Measurements from ENCODE around the gene SCART1. TPM values are rescaled to one million over a fixed set of nuclear protein-coding genes. Genes with fewer than 3 reads are reported as not detected.
A peak's percentile ranks its signal among the peaks of the same experiment; 100 is the strongest.

Gene SCART1
- total RNA-seq, 6 experiments from 2014 or later, result 0.18 to 1.6 (median 0.33) TPM

DNA sequence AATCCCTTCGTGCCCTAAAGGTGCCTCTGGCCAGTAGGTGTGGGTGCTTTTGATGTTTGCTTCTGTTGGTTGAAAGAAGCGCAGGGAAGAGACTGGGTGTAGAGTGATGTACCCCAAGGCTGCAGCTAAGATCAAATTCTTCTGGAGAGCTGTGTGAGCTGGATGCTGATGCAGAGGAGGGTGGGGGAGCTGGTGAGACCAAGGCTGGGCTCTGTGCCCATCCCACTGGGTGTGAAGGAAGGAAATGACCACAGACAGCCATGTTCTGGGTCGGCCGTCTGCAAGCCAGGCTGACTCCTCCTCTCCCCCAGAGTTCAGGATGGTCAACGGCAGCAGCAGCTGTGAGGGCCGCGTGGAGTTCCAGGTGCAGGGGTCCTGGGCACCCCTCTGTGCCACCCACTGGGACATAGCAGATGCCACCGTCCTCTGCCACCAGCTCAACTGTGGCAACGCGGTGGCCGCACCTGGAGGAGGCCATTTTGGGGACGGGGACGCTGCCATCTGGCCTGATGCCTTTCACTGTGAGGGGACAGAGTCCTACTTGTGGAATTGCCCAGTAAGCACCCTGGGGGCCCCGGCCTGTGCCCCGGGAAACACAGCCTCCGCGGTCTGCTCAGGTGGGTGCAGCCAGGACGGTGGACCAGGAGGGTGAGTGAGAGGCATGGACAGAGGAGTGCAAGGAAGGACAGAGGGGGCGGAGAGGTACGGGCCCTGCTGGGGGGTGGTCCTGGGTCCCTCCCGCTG, 5.1 kb downstream of the SCART1 start:
- no peaks in the 10 kb centered on the region for H3K9me3 ChIP-seq
- no peak overlapping the region for H3K4me3 ChIP-seq
- DNase-seq (peak in 1 of 3 donors; percentile 37), ATAC-seq (no peak)
- H3K27ac ChIP-seq, result no peak overlapping the region
- no peaks in the 10 kb centered on the region for H3K4me1 ChIP-seq
- TF ChIP-seq, protein P1, sequence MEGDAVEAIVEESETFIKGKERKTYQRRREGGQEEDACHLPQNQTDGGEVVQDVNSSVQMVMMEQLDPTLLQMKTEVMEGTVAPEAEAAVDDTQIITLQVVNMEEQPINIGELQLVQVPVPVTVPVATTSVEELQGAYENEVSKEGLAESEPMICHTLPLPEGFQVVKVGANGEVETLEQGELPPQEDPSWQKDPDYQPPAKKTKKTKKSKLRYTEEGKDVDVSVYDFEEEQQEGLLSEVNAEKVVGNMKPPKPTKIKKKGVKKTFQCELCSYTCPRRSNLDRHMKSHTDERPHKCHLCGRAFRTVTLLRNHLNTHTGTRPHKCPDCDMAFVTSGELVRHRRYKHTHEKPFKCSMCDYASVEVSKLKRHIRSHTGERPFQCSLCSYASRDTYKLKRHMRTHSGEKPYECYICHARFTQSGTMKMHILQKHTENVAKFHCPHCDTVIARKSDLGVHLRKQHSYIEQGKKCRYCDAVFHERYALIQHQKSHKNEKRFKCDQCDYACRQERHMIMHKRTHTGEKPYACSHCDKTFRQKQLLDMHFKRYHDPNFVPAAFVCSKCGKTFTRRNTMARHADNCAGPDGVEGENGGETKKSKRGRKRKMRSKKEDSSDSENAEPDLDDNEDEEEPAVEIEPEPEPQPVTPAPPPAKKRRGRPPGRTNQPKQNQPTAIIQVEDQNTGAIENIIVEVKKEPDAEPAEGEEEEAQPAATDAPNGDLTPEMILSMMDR (IDR thresholded peaks at IDR 0.05), result no peak
- TF ChIP-seq POLR2A (IDR thresholded peaks at IDR 0.05), result no peak
- 90% methylated on average over 2 of the region's 21 CpGs for WGBS (ENCODE audit: insufficient coverage, low coverage, low lambda C conversion rate, missing lambda C conversion rate)
- intact Hi-C loops (cut with DNase I), result no loop called here
- no peaks in the 10 kb centered on the region for H3K27me3 ChIP-seq
- H3K36me3 ChIP-seq, result no peaks in the 10 kb centered on the region

- ATAC-seq (no peak), DNase-seq (peak in 1 of 3 donors; percentile 57)
- Histone ChIP-seq H3K27me3 (no peaks in the 10 kb centered on the region), H3K27ac (no peak overlapping the region), H3K4me1 (no peaks in the 10 kb centered on the region), H3K36me3 (no peaks in the 10 kb centered on the region), H3K4me3 (no peak overlapping the region), H3K9me3 (no peaks in the 10 kb centered on the region)
- WGBS (ENCODE audit: insufficient coverage, low coverage, low lambda C conversion rate, missing lambda C conversion rate), result no CpG with 5 or more reads among the region's 81 CpGs
- intact Hi-C loops (cut with DNase I), result no loop called here
- TF ChIP-seq POLR2A (IDR thresholded peaks at IDR 0.05), result no peak
- TF ChIP-seq, protein P1 (IDR thresholded peaks at IDR 0.05), result no peak
Measured at GRCh38 chr10:133459454-133460207, 5.9 kb downstream of the SCART1 start.

GRCh38 chr10:133460208-133460769, 6.5 kb downstream of the SCART1 start:
- ATAC-seq (no peak), DNase-seq (no peak)
- Histone ChIP-seq H3K36me3 (no peaks in the 10 kb centered on the region), H3K27ac (no peak overlapping the region), H3K4me1 (no peaks in the 10 kb centered on the region), H3K9me3 (no peaks in the 10 kb centered on the region), H3K27me3 (no peaks in the 10 kb centered on the region), H3K4me3 (no peak overlapping the region)
- intact Hi-C loops (cut with DNase I), result no loop called here
- 87% methylated on average over 10 of the region's 14 CpGs for WGBS (ENCODE audit: insufficient coverage, low coverage, low lambda C conversion rate, missing lambda C conversion rate)
- TF ChIP-seq POLR2A (IDR thresholded peaks at IDR 0.05), result no peak

DNA sequence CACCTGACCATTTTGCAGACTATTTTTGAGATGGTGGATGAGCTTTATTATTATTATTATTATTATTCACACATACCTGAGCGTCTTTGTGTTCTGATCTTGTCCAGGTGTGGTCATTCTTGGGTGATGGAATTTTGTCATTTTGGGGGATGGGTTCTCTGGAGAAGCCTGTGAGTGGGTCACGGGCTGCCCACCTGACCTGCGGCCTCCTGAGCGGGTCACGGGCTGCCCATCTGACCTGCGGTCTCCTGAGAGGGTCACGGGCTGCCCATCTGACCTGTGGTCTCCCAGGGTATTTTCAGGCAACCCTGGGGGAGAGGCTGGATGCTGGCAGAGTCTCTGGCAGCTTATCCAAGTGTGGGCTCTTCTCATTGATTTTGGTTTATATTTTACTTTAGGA, 7.3 kb downstream of the SCART1 start:
- no peak for ATAC-seq
- no peak overlapping the region for H3K4me3 ChIP-seq
- 89% methylated on average over 1 of the region's 7 CpGs for WGBS (ENCODE audit: insufficient coverage, low coverage, low lambda C conversion rate, missing lambda C conversion rate)

More for the DNA sequence above, 7.3 kb downstream of the SCART1 start:
- H3K27me3 ChIP-seq, result no peaks in the 10 kb centered on the region
- no peaks in the 10 kb centered on the region for H3K9me3 ChIP-seq
- TF ChIP-seq POLR2A (IDR thresholded peaks at IDR 0.05), result no peak
- TF ChIP-seq, protein P1 (IDR thresholded peaks at IDR 0.05), result no peak
- peak in 1 of 3 donors; percentile 37 for DNase-seq
- H3K4me1 ChIP-seq, result no peaks in the 10 kb centered on the region
- intact Hi-C loops (cut with DNase I), result no loop called here
- H3K27ac ChIP-seq, result no peak overlapping the region
- no peaks in the 10 kb centered on the region for H3K36me3 ChIP-seq

All from right lobe of liver (tissue), 6 donors.